Trophoblast cell (in vitro differentiated cells and primary cell): ENCODE measurements around the gene PIH1D1.

Source experiments
- DNase-seq, 2 donors: peaks; one replicate each; pipeline ENCODE4 v3.0.0-alpha.2; 2016
- H2AFZ ChIP-seq: 2 replicates; pipeline ENCODE4 v1.6.1; 2013; ENCODE audit warnings: low read length, moderate library complexity, mild to moderate bottlenecking; ENCODE audit not compliant: insufficient read depth, poor library complexity
- H2AK5ac ChIP-seq: 2 replicates; pipeline ENCODE4 v1.6.1; 2013; ENCODE audit warnings: mild to moderate bottlenecking, low read length
- H2BK120ac ChIP-seq: 2 replicates; pipeline ENCODE4 v1.6.1; 2013; ENCODE audit warnings: low read length, mild to moderate bottlenecking, moderate library complexity; ENCODE audit not compliant: insufficient read depth, poor library complexity
- H2BK12ac ChIP-seq: 2 replicates; pipeline ENCODE4 v1.6.1; 2013; ENCODE audit warnings: mild to moderate bottlenecking, low read length, moderate library complexity
- H2BK5ac ChIP-seq: 2 replicates; pipeline ENCODE4 v1.6.1; 2013; ENCODE audit warnings: low read length, low read depth, moderate library complexity, mild to moderate bottlenecking; ENCODE audit not compliant: poor library complexity
- H3K14ac ChIP-seq: 2 replicates; pipeline ENCODE4 v1.6.1; 2013; ENCODE audit warnings: mild to moderate bottlenecking, low read length
- H3K18ac ChIP-seq: 2 replicates; pipeline ENCODE4 v1.6.1; 2013; ENCODE audit warnings: mild to moderate bottlenecking, low read length
- H3K23ac ChIP-seq: 2 replicates; pipeline ENCODE4 v1.6.1; 2013; ENCODE audit warnings: low read length
- H3K27ac ChIP-seq: 2 replicates; pipeline ENCODE4 v1.5.1; 2013; ENCODE audit warnings: low read depth, mild to moderate bottlenecking, inconsistent platforms, low read length, moderate library complexity
- H3K27me3 ChIP-seq: 2 replicates; pipeline ENCODE4 v1.6.1; 2013; ENCODE audit warnings: inconsistent platforms, mild to moderate bottlenecking, low read length, moderate library complexity; ENCODE audit not compliant: insufficient read depth
- H3K36me3 ChIP-seq, 2 experiments: 1 replicate in 1 of 2; 2 replicates in 1 of 2; pipeline ENCODE4 v1.6.1; 2013; ENCODE audit warnings: low read length in 2 of 2, mild to moderate bottlenecking in 2 of 2, moderate library complexity in 1 of 2; ENCODE audit not compliant: insufficient read depth in 2 of 2, control insufficient read depth in 1 of 2
- H3K4ac ChIP-seq: 2 replicates; pipeline ENCODE4 v1.6.1; 2013; ENCODE audit warnings: low read depth, mild to moderate bottlenecking, low read length, moderate library complexity
- H3K4me1 ChIP-seq, 2 experiments: 1 replicate in 1 of 2; 2 replicates in 1 of 2; pipeline ENCODE4 v1.6.1; 2013; ENCODE audit warnings: low read length in 2 of 2, mild to moderate bottlenecking in 2 of 2, moderate library complexity in 1 of 2; ENCODE audit not compliant: insufficient read depth in 2 of 2, control insufficient read depth in 1 of 2
- H3K4me2 ChIP-seq: 2 replicates; pipeline ENCODE4 v1.6.1; 2013; ENCODE audit warnings: inconsistent platforms, mild to moderate bottlenecking, low read length, moderate library complexity
- H3K4me3 ChIP-seq: 2 replicates; pipeline ENCODE4 v1.5.1; 2013; ENCODE audit warnings: mild to moderate bottlenecking, low read depth, low read length, inconsistent platforms
- H3K79me1 ChIP-seq: one replicate; pipeline ENCODE4 v1.6.1; 2013; ENCODE audit warnings: low read length
- H3K79me2 ChIP-seq: 2 replicates; pipeline ENCODE4 v1.6.1; 2013; ENCODE audit warnings: low read length, mild to moderate bottlenecking; ENCODE audit not compliant: control insufficient read depth, insufficient read depth, poor library complexity
- H3K9ac ChIP-seq: 2 replicates; pipeline ENCODE4 v1.6.1; 2013; ENCODE audit warnings: mild to moderate bottlenecking, low read length
- H3K9me3 ChIP-seq: 2 replicates; pipeline ENCODE4 v1.6.1; 2013; ENCODE audit warnings: low read depth, mild to moderate bottlenecking, control low read depth, inconsistent platforms, low read length; ENCODE audit not compliant: insufficient read depth
- H4K12ac ChIP-seq: 2 replicates; pipeline ENCODE4 v1.6.1; 2013; ENCODE audit warnings: low read depth, mild to moderate bottlenecking, low read length, moderate library complexity
- H4K8ac ChIP-seq: 2 replicates; pipeline ENCODE4 v1.6.1; 2013; ENCODE audit warnings: low read depth, mild to moderate bottlenecking, low read length, moderate library complexity
- H4K91ac ChIP-seq: one replicate; pipeline ENCODE4 v1.6.1; 2013; ENCODE audit warnings: low read depth, mild to moderate bottlenecking, low read length, moderate library complexity
- WGBS: extraction: QIAGEN DNeasy Blood & Tissue Kit; methylation state at CpG from one replicate; pipeline ENCODE4 v1.1.7; 2013; ENCODE audit warnings: missing lambda C conversion rate; ENCODE audit not compliant: insufficient read length, insufficient coverage; ENCODE audit errors: extremely low coverage; 5-methylcytosine and 5-hydroxymethylcytosine counted together

PIH1D1 gene

DNA sequence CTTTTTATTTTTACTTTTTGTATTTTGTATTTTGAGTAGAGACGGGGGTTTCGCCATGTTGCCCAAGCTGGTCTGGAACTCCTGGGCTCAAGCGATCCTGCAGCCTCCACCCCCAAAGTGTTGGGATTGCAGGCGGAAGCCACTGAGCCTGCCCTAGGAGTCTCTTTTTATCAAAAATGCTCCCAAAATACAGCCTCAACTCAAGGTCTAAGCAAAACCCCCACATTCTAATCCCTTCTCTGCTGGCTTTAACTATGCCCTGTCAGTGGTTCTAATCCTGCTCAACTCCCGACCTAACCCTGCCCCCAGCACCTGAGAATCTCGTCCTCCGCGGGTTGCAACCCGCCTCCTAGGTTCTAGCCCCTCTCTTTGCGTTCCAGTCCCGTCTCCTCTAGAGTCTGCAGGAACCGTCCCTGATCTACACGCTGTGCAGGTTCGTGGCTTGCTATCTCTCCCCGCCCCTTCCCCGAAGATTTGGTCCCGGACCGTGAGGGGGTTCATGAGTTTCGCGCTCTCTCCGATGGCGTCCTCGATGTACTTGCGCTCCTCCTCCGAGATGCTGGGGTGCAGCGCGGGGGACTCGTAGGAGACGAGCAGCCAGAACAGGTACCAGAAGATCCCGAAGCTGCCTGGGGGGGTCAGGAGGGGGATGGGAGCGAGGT is 18.2 kb downstream of the PIH1D1 start:
- Histone ChIP-seq H4K12ac (no peak overlapping the region), H3K27ac (no peak overlapping the region), H3K23ac (no peak overlapping the region), H4K8ac (no peak overlapping the region), H3K4me2 (no peak overlapping the region), H2BK12ac (no peak overlapping the region), H3K4me1 (peaks cover 3% of the 10 kb centered on the region in 2 experiments), H3K36me3 (no peaks in the 10 kb centered on the region), H3K4ac (no peak overlapping the region), H3K4me3 (no peak overlapping the region), H4K91ac (no peak overlapping the region), H3K79me1 (no peaks in the 10 kb centered on the region), H3K79me2 (no peaks in the 10 kb centered on the region), H2AK5ac (no peak overlapping the region), H2AFZ (no peak overlapping the region), H2BK5ac (no peak overlapping the region), H3K27me3 (peaks cover 31% of the 10 kb centered on the region), H2BK120ac (no peak overlapping the region), H3K9me3 (peaks cover 23% of the 10 kb centered on the region), H3K14ac (no peak overlapping the region), H3K18ac (no peak overlapping the region), H3K9ac (no peak overlapping the region)
- no CpG with 5 or more reads among the region's 31 CpGs for WGBS
- DNase-seq: no peak

DNA sequence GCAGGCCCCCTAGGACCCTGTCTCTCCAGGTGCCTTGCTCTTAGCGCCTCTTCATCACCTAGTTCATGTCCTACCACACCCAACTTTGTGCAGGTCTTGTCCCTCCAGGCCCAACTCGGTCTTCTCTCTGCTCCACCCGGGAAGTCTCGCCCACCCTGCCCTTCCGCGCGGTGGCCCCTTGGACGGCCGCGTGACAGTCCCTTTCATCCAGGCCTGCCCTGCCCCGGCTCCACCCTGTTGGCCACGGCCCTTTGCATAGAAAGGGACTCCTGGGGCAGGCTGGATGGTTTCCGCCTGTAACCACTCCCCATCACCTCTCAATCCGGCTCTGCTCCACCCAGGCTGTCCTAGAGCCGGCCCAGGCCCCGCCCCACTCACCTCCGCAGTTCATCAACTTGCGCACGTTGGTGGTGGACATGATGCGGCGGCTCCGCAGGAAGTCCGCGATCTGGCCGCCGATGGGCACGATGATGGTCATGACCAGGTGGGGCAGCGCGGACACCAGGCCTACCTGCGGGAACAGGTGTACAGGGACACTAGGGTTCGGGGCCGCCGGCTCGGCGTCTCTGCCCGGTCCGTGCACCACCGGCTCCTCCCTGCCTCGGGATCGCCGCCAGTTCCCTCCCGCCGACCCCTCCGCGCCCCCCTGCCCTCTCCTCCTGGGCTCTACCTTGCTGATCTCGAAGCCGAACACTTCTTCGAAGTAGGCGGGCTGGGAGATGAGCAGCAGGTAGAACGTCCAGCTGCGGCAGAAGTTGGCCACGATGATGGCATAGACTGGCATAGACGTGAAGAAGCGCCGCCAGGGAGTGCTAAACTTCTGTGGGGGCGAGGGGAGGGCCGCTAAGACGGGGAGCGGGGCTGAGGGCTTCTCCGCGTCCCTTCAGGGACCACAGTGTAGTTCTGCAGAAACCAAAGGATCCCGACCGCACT is 19.2 kb downstream of the PIH1D1 start:
- WGBS: no CpG with 5 or more reads among the region's 63 CpGs

DNA sequence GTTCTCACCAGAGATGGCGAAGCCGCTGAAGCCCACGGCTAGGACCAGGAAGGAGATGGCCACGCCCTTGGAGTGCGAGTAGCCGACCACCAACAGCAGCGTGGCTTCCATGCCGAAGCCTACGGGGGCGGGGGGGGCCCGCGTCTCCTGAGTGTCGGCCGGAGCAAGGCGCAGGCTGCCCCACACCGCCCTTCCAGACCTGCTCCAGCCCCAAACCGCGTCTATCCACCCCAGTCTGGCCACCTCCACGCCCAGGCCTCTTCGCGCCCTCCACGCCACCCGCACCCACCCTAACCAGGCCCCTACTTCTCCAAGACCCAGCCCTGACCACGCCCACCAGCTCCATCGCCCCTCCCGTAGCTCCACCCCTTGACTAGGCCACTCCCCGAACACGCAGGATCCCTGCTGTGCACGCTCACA is 20.3 kb downstream of the PIH1D1 start:
- Histone ChIP-seq H3K4me3 (peak overlapping the region; percentile 45), H2BK5ac (no peak overlapping the region), H4K12ac (no peak overlapping the region), H3K27ac (no peak overlapping the region), H3K23ac (no peak overlapping the region), H2AK5ac (no peak overlapping the region), H4K8ac (no peak overlapping the region), H3K79me2 (no peaks in the 10 kb centered on the region), H3K18ac (no peak overlapping the region), H2BK120ac (no peak overlapping the region), H3K36me3 (no peaks in the 10 kb centered on the region), H3K4me2 (no peak overlapping the region), H3K14ac (no peak overlapping the region), H3K4ac (no peak overlapping the region), H3K79me1 (no peaks in the 10 kb centered on the region), H2BK12ac (no peak overlapping the region), H3K4me1 (peaks cover 0 to 4% of the 10 kb centered on the region in 2 experiments), H3K9me3 (peaks cover 22% of the 10 kb centered on the region), H3K9ac (no peak overlapping the region), H4K91ac (no peak overlapping the region), H2AFZ (no peak overlapping the region), H3K27me3 (peaks cover 33% of the 10 kb centered on the region)
- DNase-seq: no peak
- no CpG with 5 or more reads among the region's 29 CpGs for WGBS

More for the DNA sequence above, 19.2 kb downstream of the PIH1D1 start:
- no peaks in the 10 kb centered on the region for H3K36me3 ChIP-seq
- H3K9ac ChIP-seq: no peak overlapping the region
- no peak overlapping the region for H3K4me2 ChIP-seq
- H3K27ac ChIP-seq: no peak overlapping the region
- no peaks in the 10 kb centered on the region for H3K79me1 ChIP-seq
- no peak overlapping the region for H3K18ac ChIP-seq
- no peak overlapping the region for H2BK12ac ChIP-seq
- H3K4me1 ChIP-seq: peaks cover 3 to 6% of the 10 kb centered on the region in 2 experiments
- H4K91ac ChIP-seq: no peak overlapping the region
- DNase-seq: no peak
- H3K4me3 ChIP-seq: no peak overlapping the region
- no peaks in the 10 kb centered on the region for H3K79me2 ChIP-seq
- no peak overlapping the region for H2BK120ac ChIP-seq
- no peak overlapping the region for H2AK5ac ChIP-seq
- no peak overlapping the region for H3K14ac ChIP-seq
- peaks cover 31% of the 10 kb centered on the region for H3K27me3 ChIP-seq
- no peak overlapping the region for H3K4ac ChIP-seq
- H4K8ac ChIP-seq: no peak overlapping the region
- no peak overlapping the region for H2AFZ ChIP-seq
- H2BK5ac ChIP-seq: no peak overlapping the region
- no peak overlapping the region for H4K12ac ChIP-seq
- no peak overlapping the region for H3K23ac ChIP-seq
- peaks cover 25% of the 10 kb centered on the region for H3K9me3 ChIP-seq

DNA sequence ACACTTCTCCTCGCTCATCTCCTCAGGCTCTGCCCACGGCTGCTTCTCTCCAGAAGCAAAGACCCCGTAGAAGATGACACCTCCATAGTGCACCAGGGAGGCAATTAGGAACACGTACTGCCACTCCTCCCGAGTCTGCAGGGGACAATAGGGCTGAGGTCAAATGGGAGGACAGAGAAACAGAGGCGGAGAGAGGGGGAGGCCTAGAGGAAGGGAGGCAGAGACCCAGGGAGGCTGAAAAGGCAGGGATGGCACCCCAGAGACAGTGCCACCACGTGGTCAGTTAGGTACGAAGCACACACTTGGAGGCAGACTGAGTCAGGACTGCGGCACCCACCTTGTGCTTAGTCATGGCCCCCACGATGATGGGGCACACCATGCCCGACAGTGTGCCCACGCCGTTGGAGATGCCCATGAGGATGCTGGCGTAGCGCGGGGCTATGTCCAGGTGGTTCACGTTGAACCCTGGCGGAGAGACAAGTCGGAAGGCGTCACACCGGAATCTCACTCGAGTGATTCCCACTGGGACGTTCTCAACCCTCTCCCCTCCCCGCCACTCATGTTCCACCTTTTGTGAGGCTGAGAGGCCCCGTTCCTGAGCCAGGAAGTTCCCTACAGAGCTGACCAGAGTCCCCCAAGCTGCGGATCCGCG is 20.8 kb downstream of the PIH1D1 start:
- Histone ChIP-seq H2AK5ac (no peak overlapping the region), H3K4me3 (peak overlapping the region; percentile 45), H4K91ac (no peak overlapping the region), H3K14ac (no peak overlapping the region), H3K23ac (no peak overlapping the region), H3K4me1 (peaks cover 0 to 3% of the 10 kb centered on the region in 2 experiments), H3K36me3 (no peaks in the 10 kb centered on the region), H2BK12ac (no peak overlapping the region), H3K18ac (no peak overlapping the region), H3K79me2 (no peaks in the 10 kb centered on the region), H2AFZ (no peak overlapping the region), H3K9me3 (peaks cover 19% of the 10 kb centered on the region), H2BK120ac (no peak overlapping the region), H3K79me1 (no peaks in the 10 kb centered on the region), H3K27ac (no peak overlapping the region), H4K12ac (no peak overlapping the region), H3K9ac (no peak overlapping the region), H4K8ac (no peak overlapping the region), H3K4me2 (no peak overlapping the region), H2BK5ac (no peak overlapping the region), H3K27me3 (peaks cover 36% of the 10 kb centered on the region), H3K4ac (no peak overlapping the region)
- WGBS: no CpG with 5 or more reads among the region's 28 CpGs
- no peak for DNase-seq
